ENCODE data around the gene SHKBP1. TPM values are rescaled to one million over a fixed set of nuclear protein-coding genes. Genes with fewer than 3 reads are reported as not detected.

Gene SHKBP1, protein sequence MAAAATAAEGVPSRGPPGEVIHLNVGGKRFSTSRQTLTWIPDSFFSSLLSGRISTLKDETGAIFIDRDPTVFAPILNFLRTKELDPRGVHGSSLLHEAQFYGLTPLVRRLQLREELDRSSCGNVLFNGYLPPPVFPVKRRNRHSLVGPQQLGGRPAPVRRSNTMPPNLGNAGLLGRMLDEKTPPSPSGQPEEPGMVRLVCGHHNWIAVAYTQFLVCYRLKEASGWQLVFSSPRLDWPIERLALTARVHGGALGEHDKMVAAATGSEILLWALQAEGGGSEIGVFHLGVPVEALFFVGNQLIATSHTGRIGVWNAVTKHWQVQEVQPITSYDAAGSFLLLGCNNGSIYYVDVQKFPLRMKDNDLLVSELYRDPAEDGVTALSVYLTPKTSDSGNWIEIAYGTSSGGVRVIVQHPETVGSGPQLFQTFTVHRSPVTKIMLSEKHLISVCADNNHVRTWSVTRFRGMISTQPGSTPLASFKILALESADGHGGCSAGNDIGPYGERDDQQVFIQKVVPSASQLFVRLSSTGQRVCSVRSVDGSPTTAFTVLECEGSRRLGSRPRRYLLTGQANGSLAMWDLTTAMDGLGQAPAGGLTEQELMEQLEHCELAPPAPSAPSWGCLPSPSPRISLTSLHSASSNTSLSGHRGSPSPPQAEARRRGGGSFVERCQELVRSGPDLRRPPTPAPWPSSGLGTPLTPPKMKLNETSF
- total RNA-seq (2022; extraction: Qiagen RNA extraction): 96.5 to 144 TPM (median 133 TPM) in 5 replicates

DNA sequence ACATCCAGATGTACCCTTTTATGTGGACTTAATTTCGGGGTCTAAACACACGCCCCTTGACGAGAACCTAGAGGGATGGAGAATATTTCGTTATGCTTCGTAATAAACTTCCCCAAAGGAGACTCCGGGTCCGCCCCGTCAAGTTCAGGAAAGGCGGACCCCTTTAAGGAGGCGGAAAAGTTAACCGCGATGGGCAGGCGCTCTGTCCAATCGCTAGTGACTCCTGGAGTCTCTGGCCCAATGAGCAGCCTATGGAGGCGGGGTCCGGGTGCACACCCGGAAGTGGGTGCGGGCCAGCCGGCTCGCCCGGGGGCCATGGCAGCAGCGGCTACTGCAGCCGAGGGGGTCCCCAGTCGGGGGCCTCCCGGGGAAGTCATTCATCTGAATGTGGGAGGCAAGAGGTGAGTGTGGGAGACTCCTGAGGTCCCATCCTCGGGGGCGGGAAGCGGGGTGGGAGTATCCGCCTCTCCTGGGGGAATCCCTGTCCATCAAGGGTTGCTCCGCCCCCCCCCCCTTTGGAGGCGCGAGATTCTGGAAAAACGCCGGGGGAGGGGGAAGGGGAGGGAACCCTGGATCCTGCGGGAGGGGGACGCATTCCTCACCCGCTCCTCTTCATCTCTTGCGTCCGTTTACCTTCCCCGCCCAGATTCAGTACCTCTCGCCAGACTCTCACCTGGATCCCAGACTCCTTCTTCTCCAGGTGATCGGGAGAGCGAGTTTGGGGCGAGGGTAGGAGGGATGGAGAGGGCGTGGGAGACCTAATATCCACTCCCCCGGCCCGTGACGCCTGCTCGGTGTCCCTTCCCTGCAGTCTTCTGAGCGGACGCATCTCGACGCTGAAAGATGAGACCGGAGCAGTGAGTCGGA is at the start of gene SHKBP1:
TSS of gene SHKBP1 (plus strand) at position 289 of the 867 bp plus-strand sequence. CDS start at position 316, 27 bp downstream.

DNA sequence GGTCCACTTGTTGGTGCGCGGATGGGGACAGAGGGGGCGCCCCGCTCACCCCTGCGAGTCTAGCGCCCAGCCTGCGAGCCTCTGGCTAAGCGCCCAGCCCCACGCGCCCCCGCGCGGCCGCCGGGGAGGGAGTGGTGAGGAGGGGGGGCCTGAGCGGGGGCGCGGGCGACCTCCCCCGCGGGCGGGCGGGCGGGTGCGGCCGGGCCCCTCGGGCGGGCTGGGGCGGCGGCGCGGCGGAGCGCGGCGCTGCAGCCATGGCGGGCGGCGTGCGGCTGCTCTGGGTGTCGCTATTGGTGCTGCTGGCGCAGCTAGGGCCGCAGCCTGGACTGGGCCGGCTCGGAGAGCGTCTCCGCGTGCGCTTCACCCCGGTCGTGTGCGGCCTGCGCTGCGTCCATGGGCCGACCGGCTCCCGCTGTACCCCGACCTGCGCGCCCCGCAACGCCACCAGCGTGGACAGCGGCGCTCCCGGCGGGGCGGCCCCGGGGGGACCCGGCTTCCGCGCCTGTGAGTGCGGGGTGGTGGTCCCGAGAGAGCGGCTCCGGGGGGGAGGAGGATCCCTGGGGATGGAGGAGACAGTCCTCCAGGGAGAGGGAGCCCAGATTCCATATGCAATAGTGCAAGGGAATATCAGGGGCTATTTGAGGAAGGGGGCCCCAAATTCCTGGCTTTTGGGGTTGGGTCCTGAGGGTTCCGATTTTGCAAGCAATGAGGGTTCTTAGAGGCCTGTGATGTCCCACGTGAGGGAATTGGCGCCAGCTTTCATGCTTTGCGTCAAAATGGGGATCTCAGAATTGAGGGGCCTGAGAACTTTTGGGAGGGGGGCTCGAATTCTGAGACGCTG is 24.7 kb downstream of the SHKBP1 start, which contains the start of gene LTBP4:
TSS of gene LTBP4 (plus strand) at position 236 of the 841 bp plus-strand sequence. CDS start at position 255, 19 bp downstream.

Other genes starting within 250 kb of the SHKBP1 start
- 23.6 to 32.3 TPM (median 31.8 TPM) in 5 replicates for gene C19orf47, start 228.5 kb upstream of the SHKBP1 start, total RNA-seq (2022; extraction: Qiagen RNA extraction)
- gene PLD3, start 228.2 kb upstream of the SHKBP1 start, total RNA-seq (2022; extraction: Qiagen RNA extraction): 264 to 282 TPM (median 273 TPM) in 5 replicates
- gene HIPK4, start 186.7 kb upstream of the SHKBP1 start, total RNA-seq (2022; extraction: Qiagen RNA extraction): 0.28 to 0.43 TPM (median 0.33 TPM) in 5 replicates
- 1.1 to 1.8 TPM (median 1.3 TPM) in 5 replicates for gene PRX, start 163.5 kb upstream of the SHKBP1 start, total RNA-seq (2022; extraction: Qiagen RNA extraction)
- 24.6 to 40.8 TPM (median 30.7 TPM) in 5 replicates for gene SERTAD1, start 150.9 kb upstream of the SHKBP1 start, total RNA-seq (2022; extraction: Qiagen RNA extraction)
- gene SERTAD3, start 132.5 kb upstream of the SHKBP1 start, total RNA-seq (2022; extraction: Qiagen RNA extraction): 36.8 to 45.9 TPM (median 41.9 TPM) in 5 replicates
- 254 to 367 TPM (median 326 TPM) in 5 replicates for gene BLVRB, start 111.1 kb upstream of the SHKBP1 start, total RNA-seq (2022; extraction: Qiagen RNA extraction)
- gene SPTBN4, start 109.9 kb upstream of the SHKBP1 start, total RNA-seq (2022; extraction: Qiagen RNA extraction): 0.49 to 0.69 TPM (median 0.64 TPM) in 5 replicates
- gene LTBP4, start 24.5 kb downstream of the SHKBP1 start, total RNA-seq (2022; extraction: Qiagen RNA extraction): 41.4 to 56.4 TPM (median 53.5 TPM) in 5 replicates
- gene NUMBL, start 113.8 kb downstream of the SHKBP1 start, total RNA-seq (2022; extraction: Qiagen RNA extraction): 63.3 to 78.9 TPM (median 77.9 TPM) in 5 replicates
- gene COQ8B, start 140.0 kb downstream of the SHKBP1 start, total RNA-seq (2022; extraction: Qiagen RNA extraction): 92.9 to 106 TPM (median 98.1 TPM) in 5 replicates
- 37.7 to 46.5 TPM (median 42.0 TPM) in 5 replicates for gene ITPKC, start 140.2 kb downstream of the SHKBP1 start, total RNA-seq (2022; extraction: Qiagen RNA extraction)
- gene ACTMAP, start 173.6 kb downstream of the SHKBP1 start, total RNA-seq (2022; extraction: Qiagen RNA extraction): 16.3 to 19.6 TPM (median 18.5 TPM) in 5 replicates
- gene SNRPA, start 174.3 kb downstream of the SHKBP1 start, total RNA-seq (2022; extraction: Qiagen RNA extraction): 153 to 185 TPM (median 158 TPM) in 5 replicates
- 0.21 to 0.54 TPM in 2 of 5 replicates, not detected in the others for gene MIA, start 198.6 kb downstream of the SHKBP1 start, total RNA-seq (2022; extraction: Qiagen RNA extraction)
- 11.6 to 19.6 TPM (median 18.1 TPM) in 5 replicates for gene RAB4B, start 201.4 kb downstream of the SHKBP1 start, total RNA-seq (2022; extraction: Qiagen RNA extraction)
- gene EGLN2, start 222.3 kb downstream of the SHKBP1 start, total RNA-seq (2022; extraction: Qiagen RNA extraction): 82.4 to 100 TPM (median 99.5 TPM) in 5 replicates